HEK293 (cell line): Measurements from ENCODE around the gene C9orf40.
A peak's percentile ranks its signal among the peaks of the same experiment; 100 is the strongest.

Experiments used
- CTCF ChIA-PET: fragments of 350-600 bp; formaldehyde crosslinking; extraction: SDS; loops from one replicate; lab custom pipeline; 2021; ENCODE audit warnings: antibody characterized with exemption; lab: Yijun Ruan, JAX
- POLR2A ChIA-PET: fragments of 300-600 bp; formaldehyde crosslinking; extraction: SDS; loops from one replicate; lab custom pipeline; 2020; ENCODE audit warnings: antibody characterized with exemption, inconsistent platforms; lab: Yijun Ruan, JAX
- H3K27ac ChIP-seq: fragments of 200-500 bp; sonication (Bioruptor generic); 2 replicates; pipeline ENCODE4 v1.5.1; 2014; ENCODE audit warnings: low read depth, low read length, control low read depth, inconsistent platforms; ENCODE audit errors: extremely low read depth
- H3K36me3 ChIP-seq, 2 experiments: fragments of 200-500 bp in 1 of 2; sonication (Bioruptor generic) in 1 of 2; 1 replicate in 1 of 2; 2 replicates in 1 of 2; pipeline ENCODE4 v1.5.1; 2014 to 2017; ENCODE audit warnings: inconsistent platforms in 2 of 2, low read length in 2 of 2; ENCODE audit not compliant: control insufficient read depth in 2 of 2, insufficient read depth in 1 of 2
- H3K4me1 ChIP-seq: fragments of 200-500 bp; sonication (Bioruptor generic); 2 replicates; pipeline ENCODE4 v1.5.1; 2014; ENCODE audit warnings: mild to moderate bottlenecking, low read length, inconsistent platforms; ENCODE audit not compliant: control insufficient read depth, insufficient read depth
- H3K4me3 ChIP-seq: 2 replicates; pipeline ENCODE4 v1.5.1; 2011; ENCODE audit warnings: low read depth, mild to moderate bottlenecking, control low read depth, low read length, moderate library complexity
- H3K9me3 ChIP-seq: fragments of 200-500 bp; sonication (Bioruptor generic); 2 replicates; pipeline ENCODE4 v1.5.1; 2014; ENCODE audit warnings: low read depth, low read length, inconsistent platforms; ENCODE audit not compliant: control insufficient read depth, insufficient read depth
- BCL11B ChIP-seq: fragments of 450-650 bp; formaldehyde crosslinking; IDR thresholded peaks from 2 replicates; pipeline ENCODE4 v1.5.1; 2016; ENCODE audit warnings: low read depth, missing biosample characterization, missing genetic modification characterization
- KLF9 ChIP-seq: fragments of 450-650 bp; formaldehyde crosslinking; IDR thresholded peaks from 2 replicates; pipeline ENCODE4 v1.5.1; 2016; ENCODE audit warnings: missing biosample characterization, missing genetic modification characterization, low read depth
- PRDM10 ChIP-seq: fragments of 450-650 bp; formaldehyde crosslinking; IDR thresholded peaks from 2 replicates; pipeline ENCODE4 v1.5.1; 2016; ENCODE audit warnings: missing biosample characterization, missing genetic modification characterization
- SP3 ChIP-seq: fragments of 450-650 bp; formaldehyde crosslinking; IDR thresholded peaks from 2 replicates; pipeline ENCODE4 v1.5.1; 2016; ENCODE audit warnings: missing biosample characterization, missing genetic modification characterization
- ZBTB7A ChIP-seq: fragments of 450-650 bp; formaldehyde crosslinking; IDR thresholded peaks from 2 replicates; pipeline ENCODE4 v1.5.1; 2016; ENCODE audit warnings: low read depth, missing biosample characterization, missing genetic modification characterization
- ZEB2 ChIP-seq: fragments of 450-650 bp; formaldehyde crosslinking; IDR thresholded peaks from 2 replicates; pipeline ENCODE4 v1.5.1; 2016; ENCODE audit warnings: missing biosample characterization, missing genetic modification characterization
- ZFP37 ChIP-seq: fragments of 450-650 bp; formaldehyde crosslinking; IDR thresholded peaks from 2 replicates; pipeline ENCODE4 v1.5.1; 2016; ENCODE audit warnings: missing biosample characterization, missing genetic modification characterization
- ZNF175 ChIP-seq: fragments of 450-650 bp; formaldehyde crosslinking; IDR thresholded peaks from 2 replicates; pipeline ENCODE4 v1.5.1; 2016; ENCODE audit warnings: missing biosample characterization, missing genetic modification characterization
- ZNF18 ChIP-seq: fragments of 450-650 bp; formaldehyde crosslinking; IDR thresholded peaks from 2 replicates; pipeline ENCODE4 v1.5.1; 2016; ENCODE audit warnings: missing biosample characterization, missing genetic modification characterization
- ZNF19 ChIP-seq: fragments of 450-650 bp; formaldehyde crosslinking; IDR thresholded peaks from 2 replicates; pipeline ENCODE4; 2016; ENCODE audit warnings: missing biosample characterization, missing genetic modification characterization, low read depth
- ZNF214 ChIP-seq: fragments of 450-650 bp; formaldehyde crosslinking; IDR thresholded peaks from 2 replicates; pipeline ENCODE4 v1.5.1; 2017; ENCODE audit warnings: missing biosample characterization, mild to moderate bottlenecking, missing genetic modification characterization, borderline replicate concordance
- ZNF280D ChIP-seq: fragments of 450-650 bp; formaldehyde crosslinking; IDR thresholded peaks from 2 replicates; pipeline ENCODE4 v1.5.1; 2016; ENCODE audit warnings: missing biosample characterization, missing genetic modification characterization
- ZNF792 ChIP-seq: fragments of 450-650 bp; formaldehyde crosslinking; IDR thresholded peaks from 2 replicates; pipeline ENCODE4 v1.5.1; 2016; ENCODE audit warnings: missing biosample characterization, missing genetic modification characterization
- TF ChIP-seq, protein P1 (sequence below): fragments of 450-650 bp; formaldehyde crosslinking; IDR thresholded peaks from 2 replicates; pipeline ENCODE4 v1.5.1; 2016; ENCODE audit warnings: missing biosample characterization, missing genetic modification characterization
- TF ChIP-seq, protein P2 (sequence below): fragments of 450-650 bp; formaldehyde crosslinking; IDR thresholded peaks from 2 replicates; pipeline ENCODE4 v1.5.1; 2017; ENCODE audit warnings: missing biosample characterization, missing genetic modification characterization
- TF ChIP-seq, protein P3 (sequence below): fragments of 450-650 bp; formaldehyde crosslinking; conservative IDR thresholded peaks from 2 replicates; pipeline ENCODE4 v1.5.1; 2016; ENCODE audit warnings: low read depth, missing biosample characterization, missing genetic modification characterization
- TF ChIP-seq, protein P4 (sequence below): fragments of 450-650 bp; formaldehyde crosslinking; IDR thresholded peaks from 2 replicates; pipeline ENCODE4 v1.5.1; 2016; ENCODE audit warnings: missing biosample characterization, missing genetic modification characterization

C9orf40 gene

DNA sequence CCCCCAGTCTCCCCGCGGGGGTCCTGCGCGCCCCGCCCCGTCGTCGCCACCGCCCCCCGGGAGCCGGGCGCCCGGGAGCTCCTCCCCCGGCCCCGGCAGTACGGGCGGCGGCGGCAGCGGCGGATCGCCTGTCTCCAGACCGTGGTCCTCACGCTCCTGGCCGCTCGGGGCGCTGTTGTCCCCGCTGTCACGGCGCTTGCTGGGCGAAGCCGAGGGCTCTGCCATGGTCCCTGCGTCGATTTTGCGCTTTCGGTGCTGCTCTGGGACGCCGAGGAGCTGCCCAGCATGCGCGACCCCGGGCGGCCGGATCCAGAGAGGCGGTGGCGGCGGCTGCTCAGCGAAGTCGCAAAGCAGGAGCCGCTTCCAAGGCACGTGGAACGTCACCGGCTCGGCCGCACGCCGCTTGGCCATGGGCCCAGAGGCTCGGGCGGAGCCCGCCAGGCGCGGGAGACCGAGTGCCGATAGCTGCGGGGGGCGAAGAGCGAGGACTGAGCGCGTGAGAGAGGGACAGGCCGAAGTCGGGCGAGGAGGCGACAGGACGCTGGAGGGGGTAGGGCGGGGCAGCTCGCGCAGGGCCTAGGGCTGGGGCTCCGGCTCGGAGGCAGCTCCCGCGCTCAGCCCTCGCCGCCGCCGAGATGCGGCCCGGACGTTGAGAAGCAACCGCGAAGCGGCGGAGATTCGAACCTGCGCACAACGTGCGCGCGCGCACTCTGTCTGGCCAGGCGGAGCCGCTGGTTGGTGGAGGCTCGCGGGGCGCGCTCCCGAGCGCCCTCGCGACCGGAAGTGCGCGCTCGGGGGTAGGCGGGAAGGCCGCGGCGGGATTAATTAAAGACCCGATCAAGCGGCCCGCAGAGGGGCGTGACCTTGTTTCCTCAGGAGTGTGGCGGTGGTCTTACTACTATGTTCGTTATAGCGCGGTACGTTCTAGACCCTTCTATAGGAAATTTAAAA is at the start of gene C9orf40:
Gene C9orf40 (minus strand): TSS at position 712 of the 951 bp plus-strand sequence. CDS start 301 bp downstream, at position 411.
- Histone ChIP-seq H3K4me3 (peak within 1 kb of the TSS; percentile 94), H3K36me3 (peaks cover 0 to 4% of the 10 kb centered on the region in 2 experiments; a peak in 1 of 3 replicates), H3K4me1 (0 out of 2 replicates have a peak, but pooled peaks cover 3% of the 10 kb centered on the region), H3K27ac (peak within 1 kb of the TSS; percentile 98), H3K9me3 (no peaks in the 10 kb centered on the region)
- CTCF ChIA-PET, result interaction anchor here (0.6 to 5.6 kb wide), 22 partner anchors 8 to 1402 kb away, joined by 3 to 29 read pairs (median 4); partner anchors contain the start of gene TRPM6
- POLR2A ChIA-PET, result interaction anchor here (0.7 to 2.9 kb wide), 9 partner anchors 11 to 226 kb away, joined by 3 to 25 read pairs (median 3); partner anchors contain the start of genes CARNMT1 and NMRK1
- no peak for TF ChIP-seq ZNF280D
- TF ChIP-seq ZNF19, result no peak
- no peak for TF ChIP-seq ZNF214 (tag by site-specific recombination)
- TF ChIP-seq ZFP37 (tag by site-specific recombination), result peak; percentile 86; the same call in 1 of the 2 replicates
- TF ChIP-seq BCL11B (tag by site-specific recombination), result no peak
- TF ChIP-seq, protein P1, sequence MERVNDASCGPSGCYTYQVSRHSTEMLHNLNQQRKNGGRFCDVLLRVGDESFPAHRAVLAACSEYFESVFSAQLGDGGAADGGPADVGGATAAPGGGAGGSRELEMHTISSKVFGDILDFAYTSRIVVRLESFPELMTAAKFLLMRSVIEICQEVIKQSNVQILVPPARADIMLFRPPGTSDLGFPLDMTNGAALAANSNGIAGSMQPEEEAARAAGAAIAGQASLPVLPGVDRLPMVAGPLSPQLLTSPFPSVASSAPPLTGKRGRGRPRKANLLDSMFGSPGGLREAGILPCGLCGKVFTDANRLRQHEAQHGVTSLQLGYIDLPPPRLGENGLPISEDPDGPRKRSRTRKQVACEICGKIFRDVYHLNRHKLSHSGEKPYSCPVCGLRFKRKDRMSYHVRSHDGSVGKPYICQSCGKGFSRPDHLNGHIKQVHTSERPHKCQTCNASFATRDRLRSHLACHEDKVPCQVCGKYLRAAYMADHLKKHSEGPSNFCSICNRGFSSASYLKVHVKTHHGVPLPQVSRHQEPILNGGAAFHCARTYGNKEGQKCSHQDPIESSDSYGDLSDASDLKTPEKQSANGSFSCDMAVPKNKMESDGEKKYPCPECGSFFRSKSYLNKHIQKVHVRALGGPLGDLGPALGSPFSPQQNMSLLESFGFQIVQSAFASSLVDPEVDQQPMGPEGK (tag by site-specific recombination), result peak; percentile 39; the same call in 1 of the 2 replicates
- TF ChIP-seq ZBTB7A, result no peak
- TF ChIP-seq, protein P2, sequence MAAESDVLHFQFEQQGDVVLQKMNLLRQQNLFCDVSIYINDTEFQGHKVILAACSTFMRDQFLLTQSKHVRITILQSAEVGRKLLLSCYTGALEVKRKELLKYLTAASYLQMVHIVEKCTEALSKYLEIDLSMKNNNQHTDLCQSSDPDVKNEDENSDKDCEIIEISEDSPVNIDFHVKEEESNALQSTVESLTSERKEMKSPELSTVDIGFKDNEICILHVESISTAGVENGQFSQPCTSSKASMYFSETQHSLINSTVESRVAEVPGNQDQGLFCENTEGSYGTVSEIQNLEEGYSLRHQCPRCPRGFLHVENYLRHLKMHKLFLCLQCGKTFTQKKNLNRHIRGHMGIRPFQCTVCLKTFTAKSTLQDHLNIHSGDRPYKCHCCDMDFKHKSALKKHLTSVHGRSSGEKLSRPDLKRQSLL (tag by site-specific recombination), result 0 out of 2 replicates have a peak, but pooled peaks have one; percentile 8
- TF ChIP-seq KLF9 (tag by site-specific recombination), result peak; percentile 74; the same call in 1 of the 2 replicates
- no peak for TF ChIP-seq ZNF18 (tag by site-specific recombination)
- TF ChIP-seq ZNF175 (tag by site-specific recombination), result no peak
- TF ChIP-seq, protein P3, sequence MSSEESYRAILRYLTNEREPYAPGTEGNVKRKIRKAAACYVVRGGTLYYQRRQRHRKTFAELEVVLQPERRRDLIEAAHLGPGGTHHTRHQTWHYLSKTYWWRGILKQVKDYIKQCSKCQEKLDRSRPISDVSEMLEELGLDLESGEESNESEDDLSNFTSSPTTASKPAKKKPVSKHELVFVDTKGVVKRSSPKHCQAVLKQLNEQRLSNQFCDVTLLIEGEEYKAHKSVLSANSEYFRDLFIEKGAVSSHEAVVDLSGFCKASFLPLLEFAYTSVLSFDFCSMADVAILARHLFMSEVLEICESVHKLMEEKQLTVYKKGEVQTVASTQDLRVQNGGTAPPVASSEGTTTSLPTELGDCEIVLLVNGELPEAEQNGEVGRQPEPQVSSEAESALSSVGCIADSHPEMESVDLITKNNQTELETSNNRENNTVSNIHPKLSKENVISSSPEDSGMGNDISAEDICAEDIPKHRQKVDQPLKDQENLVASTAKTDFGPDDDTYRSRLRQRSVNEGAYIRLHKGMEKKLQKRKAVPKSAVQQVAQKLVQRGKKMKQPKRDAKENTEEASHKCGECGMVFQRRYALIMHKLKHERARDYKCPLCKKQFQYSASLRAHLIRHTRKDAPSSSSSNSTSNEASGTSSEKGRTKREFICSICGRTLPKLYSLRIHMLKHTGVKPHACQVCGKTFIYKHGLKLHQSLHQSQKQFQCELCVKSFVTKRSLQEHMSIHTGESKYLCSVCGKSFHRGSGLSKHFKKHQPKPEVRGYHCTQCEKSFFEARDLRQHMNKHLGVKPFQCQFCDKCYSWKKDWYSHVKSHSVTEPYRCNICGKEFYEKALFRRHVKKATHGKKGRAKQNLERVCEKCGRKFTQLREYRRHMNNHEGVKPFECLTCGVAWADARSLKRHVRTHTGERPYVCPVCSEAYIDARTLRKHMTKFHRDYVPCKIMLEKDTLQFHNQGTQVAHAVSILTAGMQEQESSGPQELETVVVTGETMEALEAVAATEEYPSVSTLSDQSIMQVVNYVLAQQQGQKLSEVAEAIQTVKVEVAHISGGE (tag by site-specific recombination), result peak; percentile 66; the same call in 1 of the 2 replicates
- no peak for TF ChIP-seq SP3 (tag by site-specific recombination)
- TF ChIP-seq, protein P4, sequence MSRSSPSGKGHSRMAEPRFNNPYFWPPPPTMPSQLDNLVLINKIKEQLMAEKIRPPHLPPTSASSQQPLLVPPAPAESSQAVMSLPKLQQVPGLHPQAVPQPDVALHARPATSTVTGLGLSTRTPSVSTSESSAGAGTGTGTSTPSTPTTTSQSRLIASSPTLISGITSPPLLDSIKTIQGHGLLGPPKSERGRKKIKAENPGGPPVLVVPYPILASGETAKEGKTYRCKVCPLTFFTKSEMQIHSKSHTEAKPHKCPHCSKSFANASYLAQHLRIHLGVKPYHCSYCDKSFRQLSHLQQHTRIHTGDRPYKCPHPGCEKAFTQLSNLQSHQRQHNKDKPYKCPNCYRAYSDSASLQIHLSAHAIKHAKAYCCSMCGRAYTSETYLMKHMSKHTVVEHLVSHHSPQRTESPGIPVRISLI (tag by site-specific recombination), result no peak
- TF ChIP-seq PRDM10 (tag by site-specific recombination), result no peak
- 0 out of 2 replicates have a peak, but pooled peaks have one; percentile 54 for TF ChIP-seq ZNF792 (tag by site-specific recombination)
- TF ChIP-seq ZEB2 (tag by site-specific recombination), result peak; percentile 68; the same call in 1 of the 2 replicates
